Retinal pigment epithelial cell (primary cell): Measurements from ENCODE around the gene RYR2.
"Not testable (repeated sequence)": the region's sequence is repeated elsewhere in the genome, so short reads cannot be mapped to it uniquely, and the experiment has no call there.

Experiments
- DNase-seq: peaks from one replicate; pipeline ENCODE4 v3.0.0-alpha.2; 2010; ENCODE audit warnings: low read depth
- H3K4me3 ChIP-seq: 2 replicates; pipeline ENCODE4 v1.5.1; 2011; ENCODE audit warnings: mild to moderate bottlenecking, low read length, control low read depth, moderate library complexity
- CTCF ChIP-seq: conservative IDR thresholded peaks from 2 replicates; pipeline ENCODE4 v1.5.1; 2011; ENCODE audit warnings: low read depth, low read length, control low read depth, inconsistent platforms

Gene RYR2

DNA sequence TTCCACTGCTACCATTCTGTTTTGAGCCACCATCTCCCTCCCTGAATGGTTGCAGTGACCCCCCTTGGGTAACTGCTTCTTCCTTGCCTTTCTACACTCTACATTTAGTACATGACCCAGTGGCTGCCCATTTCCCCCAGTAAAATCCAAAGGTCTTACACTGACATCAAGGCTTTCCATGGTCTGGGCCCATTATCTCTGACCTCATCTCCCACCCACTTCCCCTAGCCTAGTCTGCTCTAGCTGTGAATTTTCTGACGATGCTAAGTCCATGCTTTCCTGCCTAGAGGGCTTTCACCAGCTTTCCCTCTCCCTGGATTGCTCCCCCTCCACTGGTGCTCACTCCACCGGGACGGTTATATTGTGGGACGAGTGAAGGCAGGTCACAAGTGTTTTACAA is 219.2 kb downstream of the RYR2 start:
- TF ChIP-seq CTCF, result no peak
- no peak overlapping the region for H3K4me3 ChIP-seq
- DNase-seq, result no peak

DNA sequence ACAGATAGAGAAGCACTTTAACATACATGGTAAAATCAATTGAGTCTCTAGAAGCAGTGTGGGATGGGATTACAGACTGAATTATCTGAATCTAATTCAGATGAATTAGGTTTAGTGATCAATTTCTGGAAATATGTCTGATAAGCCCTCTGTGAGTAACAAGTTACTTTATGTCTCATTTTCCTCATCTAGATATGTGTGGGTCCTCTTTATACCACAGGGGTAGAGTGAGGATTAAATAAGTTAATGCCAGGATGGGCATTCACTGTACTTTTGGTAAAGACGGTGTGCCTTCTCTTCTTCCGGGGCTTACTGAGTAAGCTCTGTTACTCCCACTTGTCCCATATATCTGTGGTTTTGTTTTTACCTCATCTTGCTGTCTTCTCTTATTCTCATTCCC is 225.8 kb downstream of the RYR2 start:
- no peak for TF ChIP-seq CTCF
- no peak overlapping the region for H3K4me3 ChIP-seq

GRCh38 chr1:237269938-237270337 is 228.0 kb downstream of the RYR2 start:
- H3K4me3 ChIP-seq, result no peak overlapping the region
- TF ChIP-seq CTCF, result no peak
- DNase-seq, result no peak

More for the DNA sequence above, 225.8 kb downstream of the RYR2 start:
- DNase-seq, result no peak

- TF ChIP-seq CTCF, result no peak
- DNase-seq, result no peak
Observed at GRCh38 chr1:237270353-237270752, 228.4 kb downstream of the RYR2 start.

DNA sequence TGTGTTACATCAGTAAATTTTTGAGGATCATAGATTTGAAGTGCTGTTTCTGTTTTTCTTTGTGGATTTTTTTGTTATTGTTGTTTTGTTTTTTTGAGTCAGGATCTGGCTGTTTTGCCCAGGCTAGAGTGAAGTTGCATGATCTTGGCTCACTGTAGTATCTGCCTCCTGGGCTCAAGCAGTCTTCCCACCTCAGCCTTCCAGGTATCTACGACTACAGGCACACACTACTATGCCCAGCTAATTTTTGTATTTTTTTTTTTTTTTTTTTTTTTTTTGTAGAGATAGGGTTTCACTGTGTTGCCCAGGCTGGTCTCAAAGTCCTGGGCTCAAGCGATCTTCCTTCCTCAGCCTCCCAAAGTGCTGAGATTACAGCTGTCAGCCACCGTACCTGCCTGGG is 236.0 kb downstream of the RYR2 start:
- H3K4me3 ChIP-seq, DNase-seq: not testable (repeated sequence)

More at GRCh38 chr1:237270353-237270752, 228.4 kb downstream of the RYR2 start:
- H3K4me3 ChIP-seq, result no peak overlapping the region

DNA sequence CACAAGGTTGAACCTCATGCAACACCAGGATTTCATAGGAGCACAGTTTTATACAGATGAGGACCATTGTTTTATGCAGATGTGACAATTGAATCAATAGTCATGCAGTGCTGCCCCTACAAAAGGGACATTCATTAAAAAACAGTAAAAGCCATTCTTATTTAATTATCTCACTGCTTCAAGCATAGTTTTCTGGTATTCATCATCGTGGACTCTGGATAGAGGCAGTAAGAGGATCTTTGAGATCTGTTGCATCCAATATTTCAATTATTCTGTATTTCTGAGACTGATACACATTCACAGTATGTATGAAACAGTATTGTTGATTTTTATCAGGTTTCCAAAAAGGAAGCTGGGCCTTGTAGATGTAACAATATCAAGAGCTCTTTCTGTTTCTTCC is 237.6 kb downstream of the RYR2 start:
- no peak for DNase-seq
- TF ChIP-seq CTCF, result no peak
- H3K4me3 ChIP-seq, result no peak overlapping the region

- TF ChIP-seq CTCF, result no peak
- no peak for DNase-seq
- H3K4me3 ChIP-seq, result no peak overlapping the region
Observed at GRCh38 chr1:237281481-237281880, 239.5 kb downstream of the RYR2 start.

GRCh38 chr1:237282208-237282783 is 240.3 kb downstream of the RYR2 start:
- no peak for DNase-seq
- TF ChIP-seq CTCF, result no peak

More at GRCh38 chr1:237282208-237282783, 240.3 kb downstream of the RYR2 start:
- H3K4me3 ChIP-seq, result no peak overlapping the region
